Medulla oblongata (tissue), 1 donor: Measurements from ENCODE around the gene MET.
"Not testable (repeated sequence)": the region's sequence is repeated elsewhere in the genome, so short reads cannot be mapped to it uniquely, and the experiment has no call there.

ENCODE experiments used
- DNase-seq: peaks from one replicate; pipeline ENCODE4 v3.0.0-alpha.2; 2015; ENCODE audit errors: extremely low spot score

The MET gene

DNA sequence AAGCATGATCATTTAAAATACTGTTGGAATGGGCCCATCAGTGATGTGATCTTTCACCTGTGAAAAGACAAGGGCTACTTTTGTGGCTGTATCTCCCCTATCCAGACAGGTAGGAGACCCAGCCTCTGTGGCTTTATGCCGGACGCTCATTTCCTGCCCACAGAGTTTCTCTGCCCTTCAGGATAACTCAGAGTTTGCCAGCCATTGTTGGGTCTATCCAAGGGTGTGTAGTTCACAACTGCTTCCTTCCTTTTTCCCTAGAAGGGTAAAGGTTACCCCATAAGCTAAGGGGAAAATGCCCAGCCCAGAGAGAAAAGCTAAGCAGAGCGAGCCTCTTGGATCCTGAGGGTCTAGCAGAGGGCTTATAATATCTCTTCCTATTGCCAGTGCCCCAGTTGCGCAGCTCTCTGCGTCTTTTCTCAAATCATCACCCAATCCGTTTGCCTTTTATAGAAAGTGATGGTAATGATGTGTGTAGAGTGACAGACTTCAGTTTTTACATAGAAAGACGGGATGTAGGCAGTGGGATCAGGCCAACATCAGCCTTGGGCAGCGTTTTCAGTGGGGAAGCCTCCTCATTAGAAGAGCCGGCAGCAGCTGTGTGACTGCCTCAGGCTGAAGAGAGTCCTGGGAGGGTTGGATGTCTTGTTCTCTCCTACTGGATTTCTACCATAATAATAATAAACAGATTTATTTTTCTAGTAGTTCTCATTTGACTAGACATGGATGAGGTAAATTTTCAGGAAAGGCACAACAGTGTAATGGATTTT, 80.5 kb downstream of the MET start:
- DNase-seq = no peak

DNA sequence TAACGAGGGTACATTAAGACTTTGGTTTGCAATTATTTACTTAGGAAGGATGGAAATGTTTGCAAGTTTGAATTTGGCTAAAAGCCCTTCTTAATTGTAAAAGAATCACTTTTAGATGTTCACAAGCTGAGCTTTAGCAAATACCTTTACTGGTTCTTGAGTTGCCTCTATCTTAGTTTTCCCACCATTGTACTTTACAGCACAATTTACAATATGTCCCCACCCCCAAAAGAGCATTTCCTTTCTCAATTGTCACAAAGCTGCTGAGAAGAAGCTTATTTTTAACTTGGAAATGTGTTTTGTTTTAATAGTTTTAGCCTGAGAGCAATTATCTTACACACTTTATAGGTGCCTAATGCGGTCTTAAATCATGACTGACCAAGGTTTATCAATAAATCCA, 81.1 kb downstream of the MET start:
- DNase-seq = no peak

DNA sequence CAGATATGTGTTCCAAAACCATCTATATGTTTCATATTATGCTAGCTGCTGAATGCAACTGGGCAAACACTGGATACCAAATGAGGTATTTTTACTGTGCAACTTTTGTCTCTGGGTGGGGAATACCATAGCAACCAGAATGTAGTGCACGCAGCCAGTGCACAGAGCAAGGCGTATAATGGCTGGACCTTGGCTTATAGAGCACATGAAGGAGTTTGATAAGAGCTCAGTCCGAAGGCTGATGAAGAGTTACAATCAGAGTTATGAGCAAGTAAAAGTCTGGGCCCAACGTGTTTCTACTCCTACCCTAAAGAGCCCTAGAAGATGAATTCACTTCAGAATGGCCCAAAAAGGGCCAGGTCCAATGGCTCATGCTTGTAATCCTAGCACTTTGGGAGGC, 82.2 kb downstream of the MET start:
- no peak for DNase-seq

DNA sequence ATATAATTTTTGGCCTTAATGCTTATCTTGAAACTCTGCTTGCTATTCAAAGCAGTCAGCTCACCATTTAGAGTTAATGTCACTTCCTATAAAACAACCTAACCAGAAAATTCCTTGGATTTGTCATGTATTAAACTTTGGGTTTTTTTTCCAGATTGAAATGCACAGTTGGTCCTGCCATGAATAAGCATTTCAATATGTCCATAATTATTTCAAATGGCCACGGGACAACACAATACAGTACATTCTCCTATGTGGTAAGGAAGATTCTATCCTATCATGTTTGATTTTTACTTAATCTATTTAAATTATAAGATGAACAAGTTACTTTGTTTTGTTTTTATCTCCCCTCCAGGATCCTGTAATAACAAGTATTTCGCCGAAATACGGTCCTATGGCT, 85.3 kb downstream of the MET start:
- no peak for DNase-seq

DNA sequence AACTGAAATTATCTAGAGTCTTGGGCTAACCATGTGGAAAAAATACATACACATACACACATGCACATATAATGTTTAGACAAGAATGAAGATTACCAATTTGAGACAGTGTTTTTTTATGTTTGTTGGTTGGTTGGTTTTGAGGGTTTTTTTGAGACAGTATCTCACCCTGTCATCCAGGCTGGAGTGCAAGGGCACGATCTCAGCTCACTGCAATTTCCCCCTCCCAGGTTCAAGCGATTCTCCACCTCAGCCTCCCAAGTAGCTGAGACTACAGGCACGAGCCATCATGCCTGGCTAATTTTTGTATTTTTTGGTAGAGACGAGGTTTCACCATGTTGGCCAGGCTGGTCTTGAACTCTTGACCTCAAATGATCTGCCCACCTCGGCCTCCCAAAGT, 87.6 kb downstream of the MET start:
- not testable (repeated sequence) for DNase-seq

DNA sequence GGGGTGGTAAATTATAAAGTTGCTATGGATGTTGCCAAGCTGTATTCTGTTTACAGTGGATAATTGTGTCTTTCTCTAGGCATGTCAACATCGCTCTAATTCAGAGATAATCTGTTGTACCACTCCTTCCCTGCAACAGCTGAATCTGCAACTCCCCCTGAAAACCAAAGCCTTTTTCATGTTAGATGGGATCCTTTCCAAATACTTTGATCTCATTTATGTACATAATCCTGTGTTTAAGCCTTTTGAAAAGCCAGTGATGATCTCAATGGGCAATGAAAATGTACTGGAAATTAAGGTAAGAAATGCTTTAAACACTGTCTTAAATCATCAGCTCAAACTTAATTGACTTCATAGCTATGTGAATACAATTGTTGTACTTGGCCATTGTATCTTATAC, 91.0 kb downstream of the MET start:
- DNase-seq = no peak

DNA sequence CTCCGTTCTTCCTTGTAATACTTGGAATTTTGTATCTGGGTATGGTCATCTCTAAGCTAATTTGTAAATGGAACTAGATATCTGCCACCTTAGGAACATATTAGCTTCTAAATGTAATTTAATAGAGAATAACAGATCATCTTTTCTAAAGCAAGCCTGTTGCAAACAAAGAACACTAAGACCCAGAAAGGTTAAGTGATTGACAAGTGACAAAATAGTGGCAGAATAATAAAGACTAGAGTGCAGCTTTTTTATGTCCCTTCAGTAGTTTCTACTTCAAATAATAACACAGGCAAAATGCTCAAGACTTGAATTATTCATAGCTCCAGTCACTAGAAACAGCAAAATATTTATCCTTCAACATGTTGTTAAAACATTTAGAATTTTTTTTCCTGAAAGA, 91.7 kb downstream of the MET start:
- DNase-seq = no peak

DNA sequence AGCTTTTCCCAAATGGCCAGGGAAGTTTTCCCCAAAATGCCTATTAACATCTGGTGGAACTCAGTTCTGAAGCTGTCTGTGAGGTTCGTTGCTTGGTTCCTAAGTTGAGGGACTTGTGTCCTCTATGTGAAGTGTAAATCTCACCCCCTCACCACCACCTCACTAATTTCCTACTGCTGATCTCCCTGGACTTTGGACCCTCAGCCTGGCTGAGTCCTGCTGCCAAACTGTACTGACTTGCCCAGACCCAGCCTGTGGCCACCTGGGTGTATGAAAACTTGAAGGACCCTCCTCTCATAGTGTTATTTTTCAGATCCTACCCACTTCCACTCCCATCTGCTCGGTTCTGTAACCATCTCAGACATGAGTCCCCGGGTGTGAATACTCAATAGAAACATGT, 94.9 kb downstream of the MET start:
- DNase-seq = no peak

DNA sequence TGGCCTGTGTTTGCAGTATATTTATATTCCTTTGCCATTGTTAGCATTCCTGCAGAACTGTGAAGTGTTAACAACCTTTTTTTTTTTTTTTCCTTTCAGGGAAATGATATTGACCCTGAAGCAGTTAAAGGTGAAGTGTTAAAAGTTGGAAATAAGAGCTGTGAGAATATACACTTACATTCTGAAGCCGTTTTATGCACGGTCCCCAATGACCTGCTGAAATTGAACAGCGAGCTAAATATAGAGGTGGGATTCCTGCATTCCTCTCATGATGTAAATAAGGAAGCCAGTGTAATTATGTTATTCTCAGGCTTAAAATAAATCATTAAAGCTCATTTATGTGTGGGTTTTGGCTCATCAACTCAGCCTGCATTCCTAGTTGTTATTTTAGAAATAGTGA, 97.5 kb downstream of the MET start:
- DNase-seq = no peak

DNA sequence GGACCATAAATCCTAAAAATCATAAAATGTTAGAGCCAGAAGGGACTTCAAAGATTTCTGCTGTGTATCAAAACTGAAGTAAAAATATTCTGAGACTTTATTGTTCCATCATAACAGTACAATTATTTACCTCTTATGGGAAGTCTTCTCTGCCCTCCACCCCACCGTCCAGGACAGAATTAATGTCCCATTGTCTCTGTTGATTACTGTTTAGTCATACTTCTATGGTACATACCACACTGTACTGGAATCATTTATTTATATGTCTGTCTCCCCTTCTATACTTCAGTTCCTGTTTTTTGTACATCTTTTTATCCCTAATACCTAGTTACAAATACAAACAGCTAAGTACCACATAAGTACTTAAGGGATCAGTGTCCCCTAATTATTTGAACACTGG, 98.9 kb downstream of the MET start:
- no peak for DNase-seq

DNA sequence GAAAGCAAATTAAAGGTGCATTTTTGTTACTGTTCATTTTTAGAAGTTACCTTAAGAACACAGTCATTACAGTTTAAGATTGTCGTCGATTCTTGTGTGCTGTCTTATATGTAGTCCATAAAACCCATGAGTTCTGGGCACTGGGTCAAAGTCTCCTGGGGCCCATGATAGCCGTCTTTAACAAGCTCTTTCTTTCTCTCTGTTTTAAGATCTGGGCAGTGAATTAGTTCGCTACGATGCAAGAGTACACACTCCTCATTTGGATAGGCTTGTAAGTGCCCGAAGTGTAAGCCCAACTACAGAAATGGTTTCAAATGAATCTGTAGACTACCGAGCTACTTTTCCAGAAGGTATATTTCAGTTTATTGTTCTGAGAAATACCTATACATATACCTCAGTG, 99.6 kb downstream of the MET start:
- DNase-seq = no peak

DNA sequence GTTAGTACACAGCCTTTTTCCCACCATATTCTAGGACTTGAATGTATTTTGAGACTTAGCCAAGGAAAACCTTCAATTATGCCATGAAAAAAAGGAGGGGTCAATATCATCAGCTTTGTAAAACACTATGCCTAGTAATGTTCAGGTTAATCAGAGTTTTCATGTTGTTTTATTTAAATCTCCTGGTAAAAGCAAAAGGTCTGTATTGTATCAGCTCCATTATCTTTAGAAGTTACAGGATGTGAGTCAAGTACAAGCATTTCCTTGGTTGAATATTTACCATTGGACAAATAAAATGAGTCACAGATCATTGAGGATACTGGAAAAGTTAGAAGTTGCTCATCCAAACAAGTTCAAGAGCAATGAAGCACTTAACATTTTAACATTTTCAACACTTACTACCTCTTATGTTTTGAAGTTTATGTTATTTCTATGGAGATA, 100.4 kb downstream of the MET start:
- no peak for DNase-seq

DNA sequence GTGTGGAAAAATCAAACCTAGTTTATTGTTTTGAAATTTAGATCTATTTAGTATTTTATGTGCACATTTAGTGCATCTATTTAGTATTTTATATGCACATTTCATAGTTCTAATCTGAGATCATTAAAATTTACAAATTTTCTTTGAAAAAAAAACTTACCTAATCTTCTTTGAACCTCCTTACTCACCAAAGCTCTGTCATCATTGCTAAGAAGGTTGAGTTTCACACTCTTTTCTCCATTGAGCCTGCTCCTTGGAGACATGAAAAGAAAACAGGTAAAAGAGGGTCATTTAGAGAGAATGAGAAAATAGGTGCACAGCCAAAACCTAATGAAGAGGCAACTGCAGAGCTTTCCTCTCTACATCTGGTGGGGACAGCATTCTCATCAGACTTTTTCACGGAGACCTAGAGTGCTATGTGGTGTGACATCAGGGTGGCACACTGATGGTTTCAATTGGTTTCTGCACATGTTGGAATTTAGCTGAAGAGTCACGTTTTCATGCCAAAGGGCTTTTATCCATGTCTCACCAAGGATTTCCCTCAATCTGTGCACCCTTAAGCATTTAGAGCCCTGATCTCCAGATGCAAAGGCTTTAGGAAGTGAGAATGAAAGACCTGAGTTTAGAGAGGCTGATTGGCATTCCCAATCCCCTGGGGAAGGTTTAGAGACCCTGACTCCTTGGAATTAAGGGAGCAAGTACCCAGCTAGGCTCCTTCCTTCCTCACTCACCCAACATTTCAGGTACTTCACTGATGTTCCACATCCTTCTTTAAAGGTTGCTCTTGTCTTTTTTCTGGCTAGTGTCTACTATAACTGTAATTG, 101.1 kb downstream of the MET start:
- DNase-seq = no peak

DNA sequence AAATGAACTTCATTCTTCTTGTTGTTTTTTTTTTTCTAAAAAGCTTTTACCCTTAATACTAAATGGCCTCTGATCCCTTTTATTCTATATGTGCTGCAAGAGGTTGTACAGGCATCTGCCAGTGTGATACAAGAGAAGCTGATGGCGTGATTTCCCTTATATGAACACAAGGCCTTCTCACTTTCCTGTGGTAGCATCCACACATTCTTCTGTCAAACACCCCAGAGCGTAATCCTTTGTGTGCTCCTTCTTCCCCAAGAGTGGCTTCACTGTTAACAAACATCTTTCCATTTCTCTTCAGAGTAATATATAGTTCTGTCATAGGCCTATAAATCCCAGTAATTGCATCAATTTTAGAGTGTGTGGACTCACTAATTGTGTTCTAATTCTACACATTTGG, 104.0 kb downstream of the MET start:
- no peak for DNase-seq

DNA sequence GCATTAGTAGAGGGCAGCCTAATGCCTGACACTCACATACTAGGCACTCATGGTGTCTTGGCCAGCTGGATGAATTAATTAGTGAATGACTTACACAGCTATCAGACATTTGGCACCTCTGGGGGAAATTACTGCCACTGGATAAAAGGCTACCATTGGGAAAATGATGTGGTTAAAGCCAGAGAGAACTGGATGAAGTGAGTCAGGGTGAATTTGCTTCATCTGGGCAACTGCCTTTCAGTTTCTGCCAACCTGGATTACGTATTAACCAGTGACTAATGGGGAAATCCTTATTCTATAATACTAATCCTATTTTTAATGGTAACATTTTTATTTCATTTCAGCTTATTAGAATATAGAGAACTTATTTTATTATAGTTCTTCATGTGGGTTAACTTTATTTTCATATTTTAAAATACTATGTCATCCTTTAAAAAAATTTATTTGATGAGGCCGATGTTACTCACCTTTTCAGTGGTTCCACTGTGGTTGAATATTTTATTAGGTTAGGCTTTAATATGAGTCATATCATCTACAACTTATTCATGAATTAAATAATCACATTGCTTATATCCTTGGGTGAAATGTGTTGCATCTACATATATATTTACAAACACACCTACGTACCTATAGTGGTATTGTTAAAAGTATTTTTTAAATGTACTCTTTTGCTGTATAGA, 104.8 kb downstream of the MET start:
- no peak for DNase-seq

DNA sequence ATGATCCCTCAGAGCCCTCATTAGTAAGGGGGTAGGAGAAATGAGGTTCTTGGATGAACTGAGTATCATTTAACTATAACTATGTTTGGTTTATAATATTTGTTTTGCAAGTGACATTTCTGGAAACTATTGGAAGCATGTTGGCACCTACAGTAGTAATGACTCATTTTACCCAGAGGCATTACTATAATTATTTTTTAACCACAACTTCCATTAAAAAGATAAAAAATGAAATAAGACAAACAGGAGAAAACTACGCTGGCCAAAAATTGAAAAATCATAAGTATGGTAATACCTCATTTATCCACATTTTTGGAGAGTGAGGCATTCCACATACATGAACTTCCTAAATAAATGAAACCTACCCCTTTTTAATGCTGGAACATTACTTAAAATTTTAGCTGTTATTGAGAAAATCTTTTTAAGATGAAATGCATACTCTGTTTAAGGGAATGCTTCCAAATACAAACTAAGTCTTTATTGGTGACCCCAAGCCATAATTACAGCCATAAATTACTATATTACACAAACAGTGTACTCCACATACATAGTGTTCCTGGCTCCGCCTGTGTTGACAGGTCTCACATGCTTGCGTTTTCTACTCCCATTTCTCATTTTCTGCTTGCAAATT, 105.8 kb downstream of the MET start:
- DNase-seq = no peak

DNA sequence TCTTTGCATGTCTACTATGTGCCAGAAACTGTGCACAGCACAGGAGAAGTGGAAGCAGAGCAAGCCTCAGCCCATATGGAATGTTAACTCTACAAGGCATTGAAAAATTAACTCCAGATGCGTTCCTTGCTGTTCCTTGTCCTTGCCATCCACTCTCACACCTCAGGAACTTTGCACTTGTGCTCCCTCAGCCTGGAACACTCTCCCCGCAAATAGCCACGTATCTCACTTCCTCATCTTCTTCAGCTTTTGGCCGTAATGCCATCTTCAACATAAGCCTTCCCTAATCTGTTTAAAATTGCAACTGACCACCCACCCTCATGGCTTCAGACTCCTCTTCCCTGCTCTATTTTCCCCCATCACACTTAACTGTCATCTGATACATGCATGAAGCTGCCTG, 107.2 kb downstream of the MET start:
- no peak for DNase-seq

DNA sequence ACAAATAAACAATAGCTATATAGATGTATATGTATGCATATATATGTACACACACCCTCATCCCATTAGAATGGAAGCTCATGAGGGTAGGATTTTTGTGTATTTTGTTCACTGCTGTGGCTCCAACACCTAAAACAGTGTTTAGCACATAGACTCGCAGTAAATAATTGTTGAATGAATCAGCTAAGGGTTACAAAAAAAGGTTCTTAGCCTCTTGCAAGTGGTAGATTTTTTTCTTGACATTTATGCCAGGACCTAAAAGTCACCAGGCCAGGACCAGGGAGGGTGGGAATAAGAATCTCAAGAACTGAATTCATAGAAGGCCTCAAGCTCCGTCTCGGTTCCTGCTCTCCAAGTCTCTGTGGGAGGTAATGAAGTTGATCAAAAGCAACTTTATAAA, 107.9 kb downstream of the MET start:
- DNase-seq = no peak

DNA sequence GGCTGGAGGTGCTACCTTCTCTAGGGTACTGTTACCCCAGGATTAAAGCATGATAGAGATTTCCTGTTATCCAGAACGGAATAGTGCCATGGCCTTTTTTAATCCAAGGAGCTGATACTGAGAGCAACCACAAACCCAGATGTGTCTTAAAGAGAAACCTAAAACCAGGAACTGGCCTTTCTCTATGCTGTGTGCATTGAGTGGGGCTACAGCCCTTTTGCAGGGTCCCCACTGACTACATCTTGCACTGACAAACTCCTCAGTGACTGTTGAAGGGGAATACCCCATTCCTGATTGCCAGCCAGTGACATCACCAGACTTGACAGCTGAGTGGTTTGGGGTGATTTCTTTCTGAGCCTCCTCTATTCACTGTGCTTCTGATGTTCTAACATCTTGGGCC, 108.5 kb downstream of the MET start:
- DNase-seq = no peak

DNA sequence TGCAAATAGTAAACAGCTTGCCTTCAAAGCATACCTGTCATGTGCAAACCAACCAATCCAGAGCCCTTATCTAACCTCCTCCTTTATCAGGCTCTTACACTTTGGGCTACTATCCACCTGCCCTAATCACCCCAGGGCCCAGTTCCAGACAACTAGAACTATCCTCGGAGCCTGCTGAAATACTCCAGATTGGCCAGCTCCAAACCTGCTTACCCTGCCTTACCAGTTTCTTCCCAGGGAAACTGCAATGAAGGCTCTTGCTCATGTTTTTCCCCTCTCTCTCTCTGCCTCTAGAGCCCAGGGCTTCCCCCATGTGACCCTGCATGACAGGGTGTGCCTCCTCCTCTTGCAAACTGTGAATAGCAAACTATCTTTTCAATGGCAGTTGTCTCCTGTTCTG, 109.0 kb downstream of the MET start:
- DNase-seq = no peak

DNA sequence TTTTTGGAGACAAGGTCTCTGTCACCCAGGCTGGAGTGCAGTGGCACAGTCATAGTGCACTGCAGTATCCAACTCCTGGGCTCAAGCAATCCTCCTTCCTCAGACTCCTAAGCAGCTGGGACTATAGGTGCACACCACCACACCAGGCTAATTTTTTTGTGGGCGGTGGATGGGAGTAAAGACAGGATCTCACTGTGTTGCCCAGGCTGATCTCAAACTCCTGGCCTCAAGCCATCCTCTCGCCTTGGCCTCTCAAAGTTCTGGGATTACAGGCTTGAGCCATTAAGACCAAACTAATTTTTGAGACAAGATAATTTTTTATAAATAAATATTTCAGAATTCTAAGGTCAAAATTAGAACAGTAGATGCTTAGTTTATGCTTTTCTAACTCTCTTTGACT, 109.6 kb downstream of the MET start:
- DNase-seq = no peak

DNA sequence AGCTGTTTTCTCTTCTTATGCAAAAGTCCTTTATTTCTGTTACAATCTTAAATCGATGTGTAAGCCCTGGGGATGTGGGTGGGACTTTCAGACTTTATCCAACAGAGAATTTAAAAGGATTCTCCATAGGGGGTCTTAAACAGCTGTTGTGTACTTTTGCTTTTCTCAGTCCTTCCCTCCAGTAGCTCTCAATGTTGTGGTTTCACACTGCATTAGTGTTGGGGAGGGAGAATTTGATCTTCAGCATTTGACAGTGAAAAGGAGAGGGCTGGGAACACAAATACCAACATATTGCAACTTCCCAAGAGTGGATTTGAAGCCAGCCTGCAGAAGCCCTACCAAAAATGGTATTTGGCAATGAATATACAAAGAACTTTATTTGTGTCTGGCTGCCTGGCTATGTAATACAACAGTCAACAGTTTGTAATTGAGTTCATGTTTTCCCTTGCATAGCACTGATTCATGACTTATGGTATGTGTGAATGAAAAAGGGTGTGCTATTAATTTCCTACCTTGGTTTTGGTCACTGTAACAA, 110.2 kb downstream of the MET start:
- no peak for DNase-seq
